HepG2 (cell line): ENCODE results near the gene PTH1R.

Experiments
- CEBPB ChIP-seq: IDR thresholded peaks from 2 replicates; pipeline ENCODE4 v1.6.1; 2011; ENCODE audit warnings: low read depth, low read length, improper control_type of control experiment, borderline replicate concordance
- ELF4 ChIP-seq: sonication (generic); formaldehyde crosslinking; IDR thresholded peaks from 2 replicates; pipeline ENCODE4 v1.5.0; 2020; ENCODE audit warnings: missing genetic modification reagents, mild to moderate bottlenecking, moderate library complexity, borderline replicate concordance
- GATA4 ChIP-seq: sonication (generic); IDR thresholded peaks from 2 replicates; pipeline ENCODE4 v1.6.1; 2016; ENCODE audit warnings: antibody characterized with exemption, low read depth, borderline replicate concordance
- ZNF660 ChIP-seq: sonication (generic); formaldehyde crosslinking; IDR thresholded peaks from 2 replicates; pipeline ENCODE4 v1.5.1; 2020; ENCODE audit warnings: mild to moderate bottlenecking, low read depth, missing genetic modification reagents, borderline replicate concordance
- TF ChIP-seq, protein P1 (sequence below): sonication (generic); formaldehyde crosslinking; IDR thresholded peaks from 2 replicates; pipeline ENCODE4 v1.4.0; 2020; ENCODE audit warnings: mild to moderate bottlenecking, missing genetic modification reagents
- TF ChIP-seq, protein P2 (sequence below), 2 experiments: IDR thresholded peaks; 2 replicates each; pipeline ENCODE4 v1.6.1; 2011 to 2012; ENCODE audit warnings: low read length in 2 of 2, borderline replicate concordance in 1 of 2, low read depth in 1 of 2, mild to moderate bottlenecking in 1 of 2, moderate library complexity in 1 of 2

GRCh38 chr3:46866720-46867549, 10.6 kb upstream of the PTH1R start:
- no peak for TF ChIP-seq GATA4
- no peak for TF ChIP-seq CEBPB
- TF ChIP-seq, protein P1, sequence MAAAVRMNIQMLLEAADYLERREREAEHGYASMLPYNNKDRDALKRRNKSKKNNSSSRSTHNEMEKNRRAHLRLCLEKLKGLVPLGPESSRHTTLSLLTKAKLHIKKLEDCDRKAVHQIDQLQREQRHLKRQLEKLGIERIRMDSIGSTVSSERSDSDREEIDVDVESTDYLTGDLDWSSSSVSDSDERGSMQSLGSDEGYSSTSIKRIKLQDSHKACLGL (CRISPR knock-in tag) = no peak
- no peak for TF ChIP-seq ELF4 (CRISPR knock-in tag)
- no peak for TF ChIP-seq ZNF660 (CRISPR knock-in tag)
- TF ChIP-seq, protein P2, sequence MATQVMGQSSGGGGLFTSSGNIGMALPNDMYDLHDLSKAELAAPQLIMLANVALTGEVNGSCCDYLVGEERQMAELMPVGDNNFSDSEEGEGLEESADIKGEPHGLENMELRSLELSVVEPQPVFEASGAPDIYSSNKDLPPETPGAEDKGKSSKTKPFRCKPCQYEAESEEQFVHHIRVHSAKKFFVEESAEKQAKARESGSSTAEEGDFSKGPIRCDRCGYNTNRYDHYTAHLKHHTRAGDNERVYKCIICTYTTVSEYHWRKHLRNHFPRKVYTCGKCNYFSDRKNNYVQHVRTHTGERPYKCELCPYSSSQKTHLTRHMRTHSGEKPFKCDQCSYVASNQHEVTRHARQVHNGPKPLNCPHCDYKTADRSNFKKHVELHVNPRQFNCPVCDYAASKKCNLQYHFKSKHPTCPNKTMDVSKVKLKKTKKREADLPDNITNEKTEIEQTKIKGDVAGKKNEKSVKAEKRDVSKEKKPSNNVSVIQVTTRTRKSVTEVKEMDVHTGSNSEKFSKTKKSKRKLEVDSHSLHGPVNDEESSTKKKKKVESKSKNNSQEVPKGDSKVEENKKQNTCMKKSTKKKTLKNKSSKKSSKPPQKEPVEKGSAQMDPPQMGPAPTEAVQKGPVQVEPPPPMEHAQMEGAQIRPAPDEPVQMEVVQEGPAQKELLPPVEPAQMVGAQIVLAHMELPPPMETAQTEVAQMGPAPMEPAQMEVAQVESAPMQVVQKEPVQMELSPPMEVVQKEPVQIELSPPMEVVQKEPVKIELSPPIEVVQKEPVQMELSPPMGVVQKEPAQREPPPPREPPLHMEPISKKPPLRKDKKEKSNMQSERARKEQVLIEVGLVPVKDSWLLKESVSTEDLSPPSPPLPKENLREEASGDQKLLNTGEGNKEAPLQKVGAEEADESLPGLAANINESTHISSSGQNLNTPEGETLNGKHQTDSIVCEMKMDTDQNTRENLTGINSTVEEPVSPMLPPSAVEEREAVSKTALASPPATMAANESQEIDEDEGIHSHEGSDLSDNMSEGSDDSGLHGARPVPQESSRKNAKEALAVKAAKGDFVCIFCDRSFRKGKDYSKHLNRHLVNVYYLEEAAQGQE (IDR thresholded peaks at IDR 0.05; ENCODE audit: borderline replicate concordance in 1 of 2, low read depth in 1 of 2, low read length in 2 of 2) = no peak
